ENCODE measurements around the gene ITGBL1.

GRCh38 chr13:101486708-101487437 lies 34.4 kb downstream of the ITGBL1 start:
- no peak for TF ChIP-seq CCAR2 (optimal IDR thresholded peaks at IDR 0.05; ENCODE audit: low read depth, low read length)
- no peak for TF ChIP-seq ATF6 (CRISPR knock-in tag; conservative IDR thresholded peaks at IDR 0.05)
- no peak for TF ChIP-seq AGO1 (IDR thresholded peaks at IDR 0.05; ENCODE audit: low read depth, low read length, poor library complexity, severe bottlenecking)
- TF ChIP-seq MXI1 (IDR thresholded peaks at IDR 0.05; ENCODE audit: borderline replicate concordance, low read depth, low read length): no peak
- no peak for TF ChIP-seq CTCF (CRISPR knock-in tag; IDR thresholded peaks at IDR 0.05)
- TF ChIP-seq MTA3 (CRISPR knock-in tag; IDR thresholded peaks at IDR 0.05): no peak
- no peak for TF ChIP-seq FOXM1 (CRISPR knock-in tag; IDR thresholded peaks at IDR 0.05)

Data from HepG2 (cell line).